A673 (cell line): ENCODE results near the gene CHMP1A. TPM values are rescaled to one million over a fixed set of nuclear protein-coding genes. Genes with fewer than 3 reads are reported as not detected.

ENCODE experiments used
- BruUV-seq: library from RNA; stranded (reverse); fragments of 400-500 nt; replicated peaks from 2 replicates; lab custom pipeline; 2021; lab: Mats Ljungman, UMichigan
- CTCF ChIA-PET: fragments of 300-600 bp; sonication (Branson Sonifier 250); formaldehyde crosslinking; loops from one replicate; lab custom pipeline; 2022; ENCODE audit warnings: antibody characterized with exemption; lab: Charles Lee
- POLR2A ChIA-PET: fragments of 300-600 bp; sonication (Branson Sonifier 250); formaldehyde crosslinking; loops from one replicate; lab custom pipeline; 2022; ENCODE audit warnings: antibody characterized with exemption; ENCODE audit not compliant: low non-redundant PET; lab: Charles Lee
- DNase-seq: peaks from one replicate; pipeline ENCODE4 v3.0.0-alpha.2; 2015; ENCODE audit warnings: low spot score
- H3K27ac ChIP-seq: fragments of 200-600 bp; sonication (generic); 2 replicates; pipeline ENCODE4 v1.5.1; 2016; ENCODE audit warnings: mixed run types, low read depth, mild to moderate bottlenecking, mixed read lengths, antibody characterized with exemption, low read length; ENCODE audit not compliant: poor library complexity, severe bottlenecking
- H3K27me3 ChIP-seq: fragments of 200-600 bp; sonication (generic); replicated peaks from 2 replicates; pipeline ENCODE4 v1.6.1; 2017; ENCODE audit warnings: mixed run types, low read depth, mild to moderate bottlenecking, mixed read lengths, antibody characterized with exemption, low read length; ENCODE audit not compliant: insufficient read depth, poor library complexity
- H3K36me3 ChIP-seq: fragments of 200-600 bp; sonication (generic); 2 replicates; pipeline ENCODE4 v1.6.1; 2016; ENCODE audit warnings: mixed run types, mild to moderate bottlenecking, mixed read lengths, antibody characterized with exemption, low read length; ENCODE audit not compliant: insufficient read depth, poor library complexity, severe bottlenecking
- H3K4me1 ChIP-seq: fragments of 200-600 bp; sonication (generic); 2 replicates; pipeline ENCODE4 v1.6.1; 2017; ENCODE audit warnings: mixed run types, mild to moderate bottlenecking, mixed read lengths, antibody characterized with exemption, low read length; ENCODE audit not compliant: insufficient read depth, poor library complexity, severe bottlenecking
- H3K4me3 ChIP-seq: fragments of 200-600 bp; sonication (generic); 2 replicates; pipeline ENCODE4 v1.5.1; 2016; ENCODE audit warnings: low read depth, mixed run types, mild to moderate bottlenecking, mixed read lengths, low read length; ENCODE audit not compliant: poor library complexity, severe bottlenecking
- H3K9me3 ChIP-seq: fragments of 200-600 bp; sonication (generic); 2 replicates; pipeline ENCODE4 v1.6.1; 2016; ENCODE audit warnings: mixed run types, low read depth, mild to moderate bottlenecking, mixed read lengths, antibody characterized with exemption, low read length; ENCODE audit not compliant: poor library complexity, severe bottlenecking
- CTCF ChIP-seq: fragments of 300-800, 200-600 bp; sonication (generic); conservative IDR thresholded peaks from 2 replicates; pipeline ENCODE4 v1.5.1; 2017; ENCODE audit warnings: low read depth, mild to moderate bottlenecking, antibody characterized with exemption, low read length, moderate library complexity, mixed read lengths
- EZH2 ChIP-seq: fragments of 200-600 bp; sonication (generic); IDR thresholded peaks from 2 replicates; pipeline ENCODE4 v1.6.1; 2017; ENCODE audit warnings: borderline replicate concordance, low read depth, mild to moderate bottlenecking, mixed read lengths, antibody characterized with exemption, low read length; ENCODE audit not compliant: poor library complexity, severe bottlenecking
- intact Hi-C: fragments of 100-400 bp; cut with micrococcal nuclease; formaldehyde crosslinking; loops from one replicate; pipeline ENCODE4 v1.10.0; 2022; ENCODE audit not compliant: unreplicated experiment
- total RNA-seq: library from RNA; stranded (reverse); gene quantifications from 2 replicates; pipeline ENCODE4 v1.2.3, GENCODE V29; 2021

The CHMP1A gene
- total RNA-seq, 1 experiment from 2014 or later, result 110 TPM

GRCh38 chr16:89693289-89693731, 35.8 kb upstream of the CHMP1A start:
- Histone ChIP-seq H3K27me3 (no peaks in the 10 kb centered on the region), H3K4me1 (no peaks in the 10 kb centered on the region), H3K4me3 (no peak overlapping the region), H3K27ac (no peak overlapping the region), H3K36me3 (peaks cover 72% of the 10 kb centered on the region), H3K9me3 (no peaks in the 10 kb centered on the region)
- intact Hi-C loops, result no loop called here
- no peak for DNase-seq
- ChIA-PET CTCF (no interaction called here), POLR2A (no interaction called here)
- BruUV-seq, result no TSS peak
- no peak for TF ChIP-seq CTCF

GRCh38 chr16:89691986-89692569, 34.6 kb upstream of the CHMP1A start:
- Histone ChIP-seq H3K4me3 (no peak overlapping the region), H3K27me3 (no peaks in the 10 kb centered on the region), H3K4me1 (peaks cover 7% of the 10 kb centered on the region), H3K27ac (no peak overlapping the region), H3K36me3 (peaks cover 61% of the 10 kb centered on the region), H3K9me3 (no peaks in the 10 kb centered on the region)
- no peak for DNase-seq
- ChIA-PET CTCF (no interaction called here), POLR2A (no interaction called here)
- intact Hi-C loops, result no loop called here
- TF ChIP-seq CTCF (no peak), EZH2 (no peak)
- no TSS peak for BruUV-seq

GRCh38 chr16:89691231-89691985, 33.9 kb upstream of the CHMP1A start:
- Histone ChIP-seq H3K9me3 (no peaks in the 10 kb centered on the region), H3K4me1 (peaks cover 7% of the 10 kb centered on the region), H3K27me3 (no peaks in the 10 kb centered on the region), H3K27ac (no peak overlapping the region), H3K36me3 (peaks cover 55% of the 10 kb centered on the region), H3K4me3 (no peak overlapping the region)
- no TSS peak for BruUV-seq
- intact Hi-C loops, result no loop called here
- ChIA-PET CTCF (no interaction called here), POLR2A (interaction anchor here (0.6 kb wide), 1 partner anchor 21 kb away, joined by 9 read pairs; no protein-coding TSS in a partner anchor)
- DNase-seq, result no peak
- TF ChIP-seq CTCF (no peak), EZH2 (no peak)
